GM18867 (cell line): ENCODE measurements around the gene TTI1.

Experiments
- ATAC-seq: cut with Tn5 transposase; IDR thresholded peaks from one replicate; pipeline ENCODE4 v1.9.1; 2021; ENCODE audit warnings: mild to moderate bottlenecking, moderate library complexity; ENCODE audit not compliant: unreplicated experiment

The TTI1 gene

DNA sequence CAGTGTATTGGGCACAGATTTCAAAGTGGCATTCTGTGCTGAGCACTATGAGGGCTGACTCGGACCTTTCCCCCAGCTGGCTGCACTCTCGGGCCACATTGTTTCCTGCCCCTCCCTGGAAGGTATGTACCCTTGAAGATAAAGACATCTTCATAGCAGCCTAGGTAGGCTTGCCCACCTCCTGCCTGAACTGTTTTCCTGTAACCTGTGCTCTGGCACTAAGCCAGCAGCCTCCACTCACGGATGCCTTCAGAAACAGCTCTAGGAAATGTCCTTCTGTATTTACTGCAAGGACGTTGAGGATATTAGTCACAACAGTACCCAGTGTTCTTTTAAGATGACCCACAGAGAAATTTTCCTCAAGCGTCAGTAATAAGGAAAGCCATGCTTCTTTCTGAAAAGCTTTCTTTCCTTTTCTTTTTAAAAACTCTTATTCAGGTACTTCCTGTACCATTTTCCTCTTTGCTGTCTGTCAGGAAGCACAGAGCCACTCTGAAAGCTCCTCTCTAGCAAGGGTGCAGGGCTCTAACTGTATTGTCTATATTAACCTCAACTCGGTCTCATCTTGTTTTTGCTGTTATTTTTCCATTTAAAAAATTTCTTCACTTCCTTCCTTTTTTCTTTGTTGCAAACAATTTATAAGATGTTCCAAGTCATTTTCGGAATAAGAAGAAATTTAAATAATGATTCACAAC, 43.5 kb downstream of the TTI1 start:
- no peak for ATAC-seq

DNA sequence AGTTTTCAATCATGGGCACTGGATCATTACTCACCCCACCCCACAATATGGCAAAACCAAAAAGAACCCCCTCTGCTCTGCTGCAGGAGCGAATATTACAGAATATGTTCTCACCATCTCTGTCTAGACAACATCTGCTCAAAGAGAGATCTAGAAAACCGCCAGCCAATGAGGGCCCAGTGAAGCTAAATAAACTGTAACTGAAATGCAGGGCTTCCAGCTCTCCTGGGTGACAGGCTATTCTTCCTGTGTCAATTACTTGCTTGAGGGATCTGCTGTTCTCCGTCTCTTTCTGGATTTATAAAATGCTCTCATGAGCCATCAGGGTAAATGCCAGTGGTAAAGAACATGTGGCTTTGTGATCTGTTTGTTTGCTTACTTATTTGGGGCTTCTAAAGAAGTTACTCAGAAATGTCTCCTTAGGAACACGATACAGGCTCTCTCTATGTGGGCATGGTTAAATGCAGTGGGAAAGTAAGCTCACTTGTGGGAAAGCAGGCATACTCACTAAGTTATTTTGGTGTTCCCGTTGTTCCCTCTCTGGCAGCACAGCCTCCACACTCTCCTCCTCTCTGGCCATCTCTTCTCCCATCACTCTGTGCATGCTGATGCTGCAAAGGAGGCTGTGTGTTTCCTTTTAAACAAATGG, 44.8 kb downstream of the TTI1 start:
- no peak for ATAC-seq

DNA sequence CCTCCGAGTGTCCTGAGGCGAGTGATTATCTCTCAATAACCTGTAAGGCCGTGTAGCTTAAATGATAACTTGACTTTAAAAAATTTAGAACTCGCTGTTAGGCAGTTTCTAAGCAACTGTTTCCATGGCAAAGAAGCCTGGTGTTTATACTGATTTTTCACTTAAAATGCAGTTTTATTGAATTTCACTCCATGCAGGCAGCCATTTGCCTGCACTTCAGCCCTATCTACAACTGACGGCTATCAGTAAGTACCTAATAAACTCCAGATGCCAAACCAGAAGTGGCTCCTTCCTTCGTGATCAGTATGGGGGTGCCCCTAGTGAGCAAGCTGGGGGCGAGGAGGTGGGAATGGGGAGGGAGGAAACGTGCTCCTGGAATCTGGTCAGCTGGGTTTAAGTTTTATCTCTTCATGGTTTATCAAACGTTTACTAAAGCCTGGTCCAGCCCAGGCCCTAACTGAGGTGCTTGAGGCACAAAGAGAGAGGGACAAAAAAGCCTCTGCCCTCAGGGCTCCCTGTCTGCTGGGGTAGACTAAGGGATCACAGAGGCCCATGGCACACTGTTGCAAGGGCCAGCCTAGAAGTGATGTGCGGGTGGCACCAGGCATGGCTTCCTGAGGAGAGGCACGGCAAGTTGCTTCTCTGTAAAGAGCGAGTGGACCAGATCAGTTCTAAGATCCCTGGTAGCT, 45.5 kb downstream of the TTI1 start:
- ATAC-seq: no peak

DNA sequence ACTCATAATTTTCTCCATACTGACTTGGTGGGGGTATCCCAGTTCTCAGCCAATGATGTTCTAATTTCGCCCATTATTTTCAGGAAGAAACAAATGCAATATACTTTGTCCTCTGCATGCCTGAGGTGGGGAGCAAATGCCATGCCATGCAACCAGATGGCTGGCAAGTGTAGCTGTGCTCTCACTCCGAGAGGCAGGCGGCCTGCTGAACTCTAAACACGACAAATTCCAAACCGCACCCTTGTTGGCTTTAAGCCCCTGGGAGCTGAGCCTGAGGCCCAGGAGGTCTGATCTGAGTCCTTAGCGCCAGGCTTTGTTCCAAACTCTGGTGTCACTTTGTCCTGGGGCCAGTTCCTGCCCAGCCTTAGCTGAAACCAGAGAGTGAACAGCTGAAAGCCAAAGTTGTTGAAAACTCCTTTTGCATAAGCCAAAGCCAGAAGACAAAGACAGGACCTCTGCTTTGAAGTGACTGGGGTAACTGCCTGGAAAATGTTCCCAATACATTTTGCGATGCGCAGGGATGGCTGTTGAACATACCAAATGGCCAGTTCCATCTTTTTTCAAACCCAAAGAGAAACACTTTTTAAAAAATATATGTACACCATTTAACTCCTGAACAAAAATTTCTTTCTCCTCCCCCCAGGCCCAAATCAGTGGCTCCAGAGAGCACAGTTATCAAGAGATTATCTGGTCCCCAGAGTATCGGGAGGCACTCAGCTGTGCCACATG, 46.2 kb downstream of the TTI1 start:
- ATAC-seq: no peak

DNA sequence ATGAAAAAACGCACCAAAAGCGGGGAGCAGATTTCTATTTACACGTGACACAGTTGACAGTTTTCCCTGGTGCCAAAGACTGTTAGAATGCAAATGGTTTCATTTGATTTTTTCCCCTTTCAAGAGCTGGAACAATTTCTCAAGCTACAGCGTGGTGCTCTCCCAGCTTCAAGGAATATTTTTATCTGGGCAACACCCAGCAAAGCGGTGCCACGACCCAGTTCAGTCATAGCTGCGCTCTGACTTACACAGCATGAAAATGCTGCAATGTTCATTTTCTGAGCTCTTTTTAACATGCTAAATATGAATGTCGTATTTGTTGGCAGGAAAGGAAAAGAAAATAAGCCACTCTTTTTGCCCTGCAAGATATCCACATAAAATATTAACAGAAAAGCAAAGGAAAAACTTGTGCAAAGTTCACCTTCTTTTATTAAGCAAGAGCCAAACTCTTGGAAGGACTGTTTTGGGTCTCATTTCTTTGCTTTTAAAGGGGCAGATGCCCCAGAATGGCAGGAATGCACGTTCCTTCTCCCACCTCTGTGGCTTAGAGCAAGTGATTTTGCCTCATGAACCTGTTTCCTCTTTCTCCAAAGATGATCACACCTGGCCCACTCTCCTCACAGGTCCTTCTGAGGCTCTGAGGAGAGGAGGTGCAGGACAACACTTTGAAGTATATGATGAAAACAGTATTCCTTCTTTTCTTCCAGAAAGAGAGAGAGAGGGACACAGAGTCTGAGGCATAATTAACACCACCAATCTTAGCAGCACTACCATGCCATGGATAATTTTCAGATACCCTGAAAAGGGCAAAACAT, 47.0 kb downstream of the TTI1 start:
- no peak for ATAC-seq

DNA sequence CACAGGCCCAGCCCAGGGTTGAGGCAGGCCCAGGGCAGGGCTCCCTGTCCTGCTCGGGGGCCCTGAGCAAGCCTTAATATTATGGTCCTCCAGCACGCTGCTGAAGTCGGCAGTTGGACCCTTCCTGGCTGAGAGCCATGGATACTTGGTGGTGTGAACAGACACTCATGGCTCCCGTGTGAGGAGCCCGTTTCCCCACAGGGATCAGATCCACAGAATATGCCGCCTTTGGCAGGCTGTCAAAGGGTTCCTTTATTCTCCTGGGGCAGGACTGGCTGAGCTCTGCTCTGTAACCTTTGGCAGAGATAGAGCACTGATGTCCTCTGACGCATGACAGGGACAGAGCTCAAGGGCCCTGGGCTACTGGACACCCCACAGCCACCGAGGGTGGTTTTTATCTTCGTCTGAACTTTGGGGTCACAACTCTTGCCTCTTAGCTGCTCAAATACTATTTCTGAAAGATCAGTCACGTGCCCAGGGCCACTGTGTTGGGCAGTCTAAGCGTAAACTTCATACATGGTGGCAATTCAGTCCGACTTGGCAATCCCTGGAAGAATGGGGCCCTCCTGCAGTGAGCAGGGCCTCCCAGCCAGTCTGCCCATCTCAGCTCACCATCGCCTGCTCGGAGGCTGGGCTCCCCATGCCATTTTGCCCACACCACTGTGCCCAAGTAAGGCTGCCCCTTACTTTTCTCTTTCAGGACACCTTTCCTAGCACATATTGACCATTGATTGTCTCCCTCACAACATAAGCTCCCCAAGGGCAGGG, 49.1 kb downstream of the TTI1 start:
- ATAC-seq: no peak

DNA sequence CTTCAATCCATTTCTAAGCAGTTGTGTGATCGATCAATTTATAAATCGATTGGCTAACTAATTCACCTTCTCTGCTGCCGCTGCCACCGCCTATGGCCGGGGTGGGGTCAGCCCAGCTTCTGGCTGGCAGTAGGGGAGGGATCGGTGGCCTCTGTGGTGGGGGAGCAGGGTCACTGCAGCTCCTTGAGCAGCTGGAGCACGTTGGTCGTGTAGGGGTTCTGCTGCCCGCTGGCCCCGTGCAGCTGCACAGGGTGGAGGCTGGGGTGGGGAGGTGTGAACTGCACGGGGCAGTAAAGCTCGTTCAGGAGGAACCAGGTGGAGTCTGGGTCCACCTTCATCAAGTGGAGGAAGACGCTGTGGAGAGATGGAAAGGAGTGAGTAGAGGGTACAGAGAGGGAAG, 50.0 kb downstream of the TTI1 start:
- ATAC-seq: no peak

DNA sequence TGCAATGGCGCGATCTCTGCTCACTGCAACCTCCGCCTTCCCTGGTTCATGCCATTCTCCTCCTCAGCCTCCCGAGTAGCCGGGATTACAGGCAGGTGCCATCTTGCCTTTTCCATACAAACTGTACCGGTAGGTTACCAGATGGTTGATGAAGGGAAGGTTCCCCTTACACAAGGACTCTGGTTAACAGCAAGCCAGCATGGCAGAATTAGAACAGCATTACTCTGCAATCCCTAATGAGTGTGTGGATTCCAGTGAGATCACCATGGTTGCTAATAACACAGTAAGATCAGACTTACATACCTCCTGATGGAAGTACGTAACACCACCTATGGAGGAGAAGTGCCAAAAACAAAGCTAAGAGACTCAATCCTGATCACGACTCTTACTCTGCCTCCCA, 51.7 kb downstream of the TTI1 start:
- no peak for ATAC-seq

DNA sequence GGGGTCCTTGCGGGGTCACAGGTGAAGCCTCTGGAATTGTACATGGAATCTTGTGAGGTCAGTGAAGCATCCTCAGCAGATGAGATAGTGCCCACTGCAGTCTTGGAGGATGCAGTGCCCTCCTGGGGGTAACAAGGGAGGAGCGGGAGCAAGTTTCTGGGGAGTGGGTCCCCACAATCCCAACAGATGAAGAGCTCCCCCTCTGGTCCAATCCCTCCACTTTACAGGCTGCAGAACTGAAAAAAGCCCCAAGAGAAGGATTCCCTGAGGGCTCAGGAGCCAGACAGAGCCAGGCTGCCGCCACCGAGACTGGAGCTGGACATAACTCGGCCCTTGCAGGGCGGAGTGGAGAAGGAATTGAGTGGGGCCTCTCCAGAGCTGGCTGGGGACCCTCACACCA, 52.4 kb downstream of the TTI1 start:
- no peak for ATAC-seq

DNA sequence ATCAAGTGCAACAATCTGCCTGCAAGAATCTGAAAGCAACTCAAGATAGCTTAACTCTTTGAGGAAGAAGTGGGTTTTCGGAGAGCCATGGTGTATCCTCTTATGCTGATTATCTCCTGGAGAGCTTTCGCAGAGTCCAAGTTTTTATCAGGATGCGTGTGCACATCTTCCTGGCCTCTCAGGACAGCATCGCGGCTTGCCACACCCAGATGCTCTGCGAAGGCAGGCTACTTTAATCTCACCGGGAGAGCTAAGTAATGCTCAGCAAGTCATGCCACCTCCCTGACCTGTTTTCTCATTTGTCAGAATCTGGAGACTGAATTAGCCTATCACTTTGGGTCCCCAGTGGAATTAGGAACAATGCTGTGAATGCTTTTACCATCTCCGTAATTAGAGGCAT, 52.9 kb downstream of the TTI1 start:
- no peak for ATAC-seq

DNA sequence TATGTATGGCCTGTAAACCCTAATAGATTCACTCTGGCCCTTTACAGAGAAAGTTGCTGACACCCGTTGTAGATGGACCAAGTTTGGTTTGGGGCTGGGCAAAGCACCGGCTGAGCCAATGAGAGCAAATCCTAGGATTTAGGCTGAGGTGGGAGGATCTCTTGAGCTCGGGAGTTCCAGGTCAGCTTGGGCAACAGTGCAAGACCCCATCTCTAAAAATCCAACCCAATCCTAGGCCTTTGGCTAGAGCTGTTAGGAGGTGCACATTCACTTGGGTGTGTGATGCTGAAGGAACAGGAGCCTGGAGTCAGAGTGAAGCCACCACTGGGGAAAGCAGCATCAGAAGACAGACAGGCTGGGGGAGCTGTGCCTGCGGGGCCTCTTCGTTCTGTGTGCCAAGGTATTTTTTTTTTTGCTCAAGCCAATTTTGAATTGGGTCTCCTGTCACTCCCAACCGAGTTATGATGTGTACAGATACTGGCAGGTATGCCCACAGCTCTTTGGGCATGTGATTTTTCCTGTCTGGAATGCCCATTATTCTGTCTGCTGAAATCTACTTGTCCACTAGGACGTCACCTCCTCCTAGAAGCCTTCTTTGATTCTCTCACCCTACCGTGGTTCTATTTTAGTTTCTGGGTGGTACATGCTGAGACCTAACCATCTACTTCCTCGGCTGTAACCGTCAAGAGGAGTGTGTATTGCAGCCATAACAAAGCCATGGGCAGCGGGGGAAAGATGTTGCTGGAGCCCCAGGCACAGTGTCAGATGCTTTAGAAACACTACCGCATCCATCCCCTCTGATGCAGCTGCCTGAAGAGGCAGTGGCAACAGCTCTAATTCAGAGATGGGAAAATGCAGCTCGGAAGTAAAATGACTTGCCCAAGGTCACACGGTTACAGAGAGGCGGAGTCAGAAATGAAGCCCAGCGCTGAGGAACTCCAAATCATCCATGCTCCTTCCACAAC, 54.0 kb downstream of the TTI1 start:
- no peak for ATAC-seq

DNA sequence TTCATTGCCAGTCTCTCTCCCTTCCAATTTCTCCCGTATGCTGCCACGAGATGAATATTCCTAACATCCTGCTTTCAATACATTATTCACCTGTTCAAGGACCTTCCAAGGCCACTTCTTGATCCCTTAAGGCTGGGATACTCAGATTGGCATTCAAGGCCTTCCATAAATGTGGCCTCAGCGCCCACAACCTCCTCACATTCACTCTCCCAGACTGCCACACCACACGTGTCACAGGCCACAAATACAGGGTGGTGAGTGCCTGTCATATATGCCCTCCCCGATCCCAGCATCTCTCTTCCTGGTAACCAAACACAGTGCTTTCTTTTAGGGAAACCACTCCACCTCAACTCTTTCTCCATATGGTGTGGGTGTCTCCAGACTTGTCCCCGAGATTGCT, 55.5 kb downstream of the TTI1 start:
- no peak for ATAC-seq

DNA sequence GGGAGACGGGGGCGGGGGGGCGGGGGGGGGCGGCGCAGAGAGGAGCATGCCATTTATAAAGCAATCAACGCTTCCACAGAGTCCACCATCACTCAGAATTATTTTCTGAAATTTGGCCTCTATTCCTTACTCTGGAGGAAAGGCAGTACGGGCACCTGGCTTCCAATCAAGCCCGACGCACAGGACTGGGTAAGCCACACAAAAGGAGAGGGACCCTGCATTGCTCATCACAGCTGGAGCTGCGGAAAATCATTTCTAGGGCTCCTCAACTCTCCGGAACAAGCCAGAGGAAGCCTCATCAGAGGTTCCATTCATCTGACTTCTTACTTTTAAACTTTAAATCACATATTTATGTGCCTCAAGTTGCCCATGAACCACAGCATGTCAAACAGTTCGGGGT, 55.9 kb downstream of the TTI1 start:
- ATAC-seq: no peak

DNA sequence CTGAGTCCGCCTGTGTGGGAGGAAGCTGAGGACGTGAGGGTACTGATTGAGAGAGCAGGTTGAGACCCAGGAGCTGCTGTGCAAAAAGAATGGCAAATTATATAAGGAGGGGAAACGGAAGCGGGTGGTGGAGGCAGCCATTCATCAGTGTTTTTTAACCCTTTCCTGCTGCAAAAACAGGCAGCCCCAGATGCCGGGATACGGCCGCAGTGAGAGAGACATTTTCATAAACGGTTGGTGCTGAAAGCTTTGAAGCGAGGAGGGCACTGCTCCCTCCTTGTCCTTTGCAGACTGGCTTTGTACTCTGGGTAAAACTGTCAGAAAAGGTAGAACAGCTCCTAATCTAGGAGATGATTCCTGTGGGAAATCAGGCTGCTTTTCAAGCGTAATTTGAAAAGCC, 56.4 kb downstream of the TTI1 start:
- no peak for ATAC-seq

DNA sequence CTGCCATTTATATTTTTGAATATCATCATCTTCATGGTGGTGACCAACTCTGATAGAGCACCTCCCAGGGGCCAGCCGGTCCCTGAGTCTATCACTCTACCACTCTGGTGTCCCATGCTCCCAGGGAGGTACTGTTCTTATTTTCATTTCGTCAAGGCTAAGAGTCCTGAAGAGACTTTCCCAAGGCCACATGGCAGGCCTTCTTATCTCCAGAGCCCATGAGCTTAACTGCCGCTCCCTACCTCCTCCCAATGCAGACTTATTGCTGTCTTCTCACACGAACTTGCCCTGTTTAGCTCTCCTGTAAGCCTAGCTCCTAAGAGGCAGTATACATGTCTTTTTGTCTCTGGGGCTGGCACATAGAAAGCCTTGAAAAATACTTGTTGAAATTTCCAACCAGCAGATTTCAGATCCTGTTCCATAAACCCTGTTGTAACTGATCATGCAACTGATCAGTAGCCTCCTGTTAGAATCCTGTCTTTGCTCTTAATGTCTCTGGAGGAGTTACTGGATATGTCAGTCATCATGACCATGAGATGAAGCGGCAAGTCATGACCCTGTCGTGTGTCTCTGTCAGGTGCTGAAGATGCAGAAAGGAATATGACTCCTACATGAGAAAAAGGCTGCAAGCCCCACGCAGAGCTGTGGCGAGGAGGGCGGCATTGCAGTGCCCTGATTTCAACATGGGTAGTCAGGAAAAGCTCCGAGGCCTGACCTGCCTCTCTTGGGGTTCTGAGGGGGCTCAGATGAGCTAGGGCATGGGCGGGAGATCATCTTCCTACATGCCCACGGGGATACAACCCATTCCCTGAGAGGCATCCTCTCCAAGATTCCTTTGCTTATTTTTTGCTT, 60.0 kb downstream of the TTI1 start:
- ATAC-seq: no peak

DNA sequence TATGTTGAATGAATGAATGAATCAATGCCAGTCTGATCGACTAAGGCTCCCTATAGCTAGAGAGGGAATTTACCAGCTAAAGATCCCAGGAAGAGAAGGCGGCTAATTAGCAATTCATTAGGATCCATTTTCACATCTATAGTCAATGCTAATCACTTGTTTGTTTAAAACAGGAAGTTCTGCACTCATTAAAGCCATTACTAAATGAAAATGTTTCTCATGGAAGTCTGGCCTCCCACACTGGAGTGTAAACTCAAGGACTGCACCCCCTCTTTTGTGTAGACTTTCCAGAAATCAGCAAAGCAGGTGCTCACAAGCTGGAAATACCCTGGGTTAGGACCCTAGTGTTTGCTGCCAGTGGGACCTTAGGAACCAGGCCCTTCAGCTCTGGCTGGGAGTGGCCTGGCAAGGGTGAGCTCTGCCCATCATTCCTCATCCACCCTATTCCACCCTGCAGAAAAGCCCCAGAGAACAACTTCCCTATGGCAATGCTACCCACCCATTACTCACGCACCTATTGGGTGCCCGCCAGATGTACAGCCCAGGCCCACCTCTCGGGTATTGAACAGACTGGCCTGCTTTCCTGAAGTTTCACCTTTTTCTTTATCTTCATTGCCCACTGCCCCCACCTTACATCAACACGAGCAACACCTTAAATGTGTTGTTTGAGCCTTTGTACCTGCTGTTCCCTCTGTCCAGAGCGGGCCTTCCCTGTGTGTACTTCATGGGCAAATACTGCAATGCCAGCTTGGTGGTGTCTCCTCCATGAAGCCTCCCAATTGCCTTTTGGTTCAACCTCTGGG, 60.8 kb downstream of the TTI1 start:
- no peak for ATAC-seq

DNA sequence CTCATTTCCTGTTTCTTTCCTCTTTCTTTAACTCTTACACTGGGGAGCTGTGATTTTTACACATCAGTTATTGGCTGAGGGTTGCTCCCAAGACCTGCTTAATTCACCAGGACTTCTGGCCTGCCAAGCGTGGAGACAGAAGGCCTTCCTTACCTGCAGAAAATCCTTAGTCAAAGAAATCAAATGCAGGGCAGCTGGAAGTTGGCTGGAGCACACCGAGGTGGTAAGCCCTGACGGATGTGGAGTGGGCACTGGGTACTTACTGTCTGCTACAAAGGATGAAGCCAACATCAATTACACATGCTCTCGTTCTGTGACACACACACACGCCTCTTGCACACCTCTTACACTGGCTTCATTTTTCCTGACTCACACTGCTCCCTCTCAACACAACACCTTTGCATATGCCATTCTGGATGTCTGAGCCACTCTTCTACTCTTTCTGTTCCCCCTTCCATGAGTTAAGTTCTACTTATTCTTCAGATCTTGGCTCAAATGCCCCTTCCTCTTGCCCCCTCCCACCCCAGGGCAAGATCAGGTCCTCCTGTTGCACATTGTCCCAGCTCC, 61.6 kb downstream of the TTI1 start:
- no peak for ATAC-seq
